Femur (tissue), 1 donor: ENCODE measurements around the gene GAPDHS.
A peak's percentile ranks its signal among the peaks of the same experiment; 100 is the strongest.

Source experiments
- DNase-seq: peaks from one replicate; pipeline ENCODE4 v3.0.0-alpha.2; 2017

The GAPDHS gene

GRCh38 chr19:35533201-35533821 lies at the start of gene GAPDHS:
TSS of gene GAPDHS (plus strand) at chr19:35533456. CDS start at chr19:35533528, 72 bp downstream.
- DNase-seq: no peak

- no peak for DNase-seq
Measured at GRCh38 chr19:35484252-35485036, 48.8 kb upstream of the GAPDHS start.

- DNase-seq: no peak
Measured at GRCh38 chr19:35486268-35486708, 47.0 kb upstream of the GAPDHS start.

DNA sequence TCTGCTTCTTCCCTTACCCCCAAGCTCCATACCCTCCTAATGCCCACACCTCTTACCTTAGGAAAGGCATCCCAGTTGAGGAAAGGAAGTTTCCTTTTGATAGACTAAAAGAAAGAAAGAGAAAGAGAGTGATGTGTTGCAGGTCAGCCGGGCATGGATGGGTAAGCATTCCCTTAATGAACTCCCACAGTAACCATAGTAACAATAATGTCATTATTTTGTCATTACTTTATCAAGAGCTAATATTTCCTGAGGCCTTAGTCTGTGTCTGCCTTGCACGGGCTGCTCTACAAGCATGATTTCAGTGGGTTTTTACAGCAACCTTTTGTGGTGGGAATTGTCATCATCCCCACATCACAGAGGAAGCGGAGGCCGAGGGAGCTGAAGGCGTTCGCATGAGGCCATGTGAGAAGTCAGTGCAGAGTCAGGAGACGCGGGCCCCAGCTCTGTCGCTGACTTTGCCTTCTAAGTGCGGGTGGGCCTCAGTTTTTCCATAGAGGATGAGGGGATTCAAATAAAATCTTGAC lies 45.5 kb upstream of the GAPDHS start:
- no peak for DNase-seq

GRCh38 chr19:35488677-35489076 lies 44.6 kb upstream of the GAPDHS start:
- DNase-seq: no peak

- DNase-seq: no peak
Measured at GRCh38 chr19:35490364-35490763, 42.9 kb upstream of the GAPDHS start, which contains the start of gene KRTDAP. TSS of gene KRTDAP (minus strand) at chr19:35490464. CDS start at chr19:35490442, 22 bp downstream.

DNA sequence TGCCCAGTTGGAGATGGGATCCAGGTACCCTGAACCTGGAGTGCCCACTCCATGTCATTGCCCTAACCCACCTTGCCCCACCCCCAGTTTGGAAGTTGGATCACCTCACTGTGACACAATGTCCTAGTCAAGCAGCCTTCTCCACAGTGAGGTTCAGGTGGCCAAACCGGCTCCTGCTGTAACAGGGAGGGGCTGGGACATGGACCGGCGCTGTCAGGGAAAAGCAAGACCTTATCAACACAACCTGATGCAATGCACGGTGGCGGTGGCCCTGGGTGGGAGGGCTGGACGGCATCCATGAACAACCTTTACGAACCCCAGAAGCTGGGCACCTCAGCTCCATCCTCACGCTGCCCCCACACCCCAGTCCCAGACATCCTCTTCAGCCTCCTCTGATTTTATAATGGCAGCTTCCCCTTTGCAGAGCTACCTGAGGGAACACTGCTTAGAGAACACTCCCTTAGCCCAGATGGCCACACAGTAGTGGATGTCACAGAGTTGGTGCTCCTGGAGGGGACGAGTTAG lies 41.4 kb upstream of the GAPDHS start:
- no peak for DNase-seq

DNA sequence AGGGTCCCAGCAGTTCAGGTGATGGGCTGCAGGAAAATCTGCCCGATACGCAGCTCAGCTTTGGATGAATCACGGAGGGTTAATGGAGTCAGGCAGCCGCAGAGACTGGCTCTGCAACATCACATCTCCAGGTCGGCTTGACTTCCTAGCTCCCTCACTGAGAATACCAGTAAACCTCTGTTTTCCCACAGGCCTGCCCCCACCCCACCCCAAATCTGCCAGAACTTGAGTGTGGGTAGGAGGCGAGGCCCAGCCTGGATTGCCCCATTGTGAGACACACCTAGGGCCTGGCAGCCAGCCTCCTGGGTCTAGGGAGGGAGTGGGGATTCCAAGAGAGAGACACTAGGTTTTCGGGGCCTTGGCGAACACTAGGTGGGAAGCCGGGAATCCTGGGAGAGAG lies 39.3 kb upstream of the GAPDHS start:
- no peak for DNase-seq

- DNase-seq: peak; percentile 63
Measured at GRCh38 chr19:35495107-35496064, 37.9 kb upstream of the GAPDHS start.

DNA sequence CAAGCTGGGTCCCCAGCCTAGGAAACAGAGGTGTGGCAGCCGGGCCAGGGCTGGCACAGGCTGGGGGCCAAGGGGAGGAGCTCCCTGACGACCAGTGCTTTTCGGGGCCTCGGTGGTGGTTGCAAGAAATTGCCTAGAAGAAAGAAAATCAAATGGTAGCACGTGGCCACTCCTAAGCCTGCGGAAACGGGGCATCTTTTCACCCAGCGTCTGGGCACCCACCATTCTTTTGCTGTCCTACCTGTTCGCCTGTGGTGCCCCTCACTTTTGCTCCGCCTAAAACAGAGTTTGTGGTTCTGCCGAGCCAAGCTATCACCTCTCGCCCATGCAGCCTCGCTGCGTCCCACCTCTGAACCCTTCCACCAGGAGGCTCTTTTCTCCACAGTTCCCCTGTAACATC lies 35.9 kb upstream of the GAPDHS start:
- DNase-seq: no peak

- no peak for DNase-seq
Measured at GRCh38 chr19:35498220-35498619, 35.0 kb upstream of the GAPDHS start.

GRCh38 chr19:35498984-35499527 lies 34.2 kb upstream of the GAPDHS start:
- DNase-seq: no peak

DNA sequence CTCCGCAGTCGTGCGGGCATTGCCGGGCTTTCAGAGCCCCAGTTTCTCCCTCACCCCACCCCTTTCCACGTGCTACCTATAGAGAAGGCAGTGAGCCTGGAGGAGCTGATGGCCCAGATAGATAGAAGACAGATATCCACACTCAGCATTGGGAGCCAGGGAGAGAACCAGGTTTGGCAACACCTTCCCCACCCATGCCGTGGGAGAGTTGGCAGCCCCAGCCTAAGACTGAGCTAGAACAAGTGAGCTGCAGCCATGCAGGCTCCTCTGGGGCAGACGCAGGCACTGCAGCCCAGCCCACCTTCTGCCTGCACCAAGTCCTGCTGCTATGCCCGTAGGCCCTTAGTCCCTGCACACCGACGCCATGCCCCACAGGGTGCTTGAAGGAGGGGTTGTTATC lies 32.6 kb upstream of the GAPDHS start:
- no peak for DNase-seq

DNA sequence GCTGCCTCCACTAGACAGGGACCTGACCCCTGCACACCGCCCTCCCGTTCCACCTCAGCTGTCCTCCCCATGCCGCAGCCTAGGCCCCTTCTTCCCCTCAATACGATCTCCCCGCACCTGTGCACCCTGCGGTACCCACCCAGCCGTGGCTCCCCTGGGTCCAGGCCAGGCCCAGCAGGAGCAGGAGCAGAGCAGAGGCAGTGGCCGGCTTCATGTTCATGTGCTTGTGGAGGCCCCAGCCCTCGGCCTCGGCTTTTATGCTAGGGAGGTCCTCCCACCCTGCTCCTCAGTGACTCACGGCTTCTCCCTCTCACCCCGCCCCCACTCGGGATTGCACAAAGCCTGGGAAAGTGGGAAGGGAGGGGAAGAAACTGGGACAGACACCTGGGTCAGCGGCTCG lies 31.6 kb upstream of the GAPDHS start:
- no peak for DNase-seq

DNA sequence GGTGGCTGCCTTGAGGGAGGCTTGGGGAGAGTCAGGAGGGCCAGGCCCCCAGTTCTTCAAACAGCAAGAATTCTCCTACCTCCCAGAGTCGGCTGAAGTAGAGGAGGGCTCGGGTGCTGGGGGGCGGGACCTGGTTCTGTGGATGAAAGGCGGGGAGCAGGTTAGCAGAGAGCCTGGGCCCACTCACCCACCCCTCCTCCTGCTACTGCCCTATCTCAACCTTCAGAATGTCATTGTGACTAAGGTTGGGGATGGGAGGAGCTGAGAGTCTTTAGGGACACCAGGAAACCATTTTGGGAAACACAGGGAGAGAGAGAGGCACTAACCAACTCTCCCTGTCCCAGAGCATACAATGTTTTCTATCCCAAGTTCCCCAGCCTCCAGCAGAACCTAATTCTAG lies 30.5 kb upstream of the GAPDHS start:
- DNase-seq: no peak

GRCh38 chr19:35506011-35506410 lies 27.2 kb upstream of the GAPDHS start:
- no peak for DNase-seq

DNA sequence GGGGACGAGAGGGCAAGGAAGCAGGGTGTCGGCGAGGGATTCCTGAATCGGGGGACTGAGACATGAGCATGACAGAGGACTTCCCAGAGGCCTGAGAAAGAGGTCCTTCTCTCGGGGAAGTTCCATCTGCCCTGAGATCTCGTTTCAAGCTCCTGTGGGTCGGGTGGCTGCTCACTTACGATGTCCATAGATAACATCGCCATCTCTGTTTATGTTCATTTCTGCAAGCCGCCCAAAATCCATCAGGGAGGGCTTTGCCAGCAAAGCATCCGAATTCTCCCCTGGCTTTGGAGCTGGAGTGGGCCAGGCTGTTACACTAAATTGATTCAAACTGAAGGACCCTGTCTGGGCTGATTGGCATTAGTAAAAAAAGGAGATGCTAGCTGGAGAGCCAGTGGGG lies 25.7 kb upstream of the GAPDHS start:
- DNase-seq: no peak

- no peak for DNase-seq
Measured at GRCh38 chr19:35508129-35508528, 25.1 kb upstream of the GAPDHS start.

DNA sequence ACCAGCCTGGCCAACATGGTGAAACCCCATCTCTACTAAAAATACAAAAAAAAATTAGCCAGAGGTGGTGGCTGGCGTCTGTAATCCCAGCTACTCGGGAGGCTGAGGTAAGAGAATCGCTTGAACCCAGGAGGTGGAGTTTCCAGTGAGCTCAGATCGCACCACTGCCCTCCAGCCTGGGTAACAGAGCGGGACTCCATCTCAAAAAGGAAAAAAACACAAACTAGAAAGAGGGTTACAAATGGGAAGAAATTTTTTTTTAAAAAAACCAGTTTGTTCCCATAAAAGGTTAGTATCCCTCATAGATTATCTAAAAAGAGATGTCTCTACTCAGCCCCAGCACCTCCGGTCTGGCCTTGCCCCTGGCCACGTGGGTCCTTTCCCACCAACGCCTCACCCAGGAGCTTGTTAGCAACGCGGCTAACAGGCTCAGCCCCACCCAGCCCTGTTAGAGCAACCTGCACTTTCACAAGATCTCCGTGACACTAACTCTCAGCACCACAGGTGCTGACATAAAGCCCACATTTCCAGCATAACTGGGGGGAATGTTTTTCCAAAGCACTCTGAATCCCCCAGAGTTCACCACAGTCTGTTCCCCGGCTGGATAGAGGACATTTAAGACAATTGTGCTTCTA lies 24.1 kb upstream of the GAPDHS start:
- no peak for DNase-seq

DNA sequence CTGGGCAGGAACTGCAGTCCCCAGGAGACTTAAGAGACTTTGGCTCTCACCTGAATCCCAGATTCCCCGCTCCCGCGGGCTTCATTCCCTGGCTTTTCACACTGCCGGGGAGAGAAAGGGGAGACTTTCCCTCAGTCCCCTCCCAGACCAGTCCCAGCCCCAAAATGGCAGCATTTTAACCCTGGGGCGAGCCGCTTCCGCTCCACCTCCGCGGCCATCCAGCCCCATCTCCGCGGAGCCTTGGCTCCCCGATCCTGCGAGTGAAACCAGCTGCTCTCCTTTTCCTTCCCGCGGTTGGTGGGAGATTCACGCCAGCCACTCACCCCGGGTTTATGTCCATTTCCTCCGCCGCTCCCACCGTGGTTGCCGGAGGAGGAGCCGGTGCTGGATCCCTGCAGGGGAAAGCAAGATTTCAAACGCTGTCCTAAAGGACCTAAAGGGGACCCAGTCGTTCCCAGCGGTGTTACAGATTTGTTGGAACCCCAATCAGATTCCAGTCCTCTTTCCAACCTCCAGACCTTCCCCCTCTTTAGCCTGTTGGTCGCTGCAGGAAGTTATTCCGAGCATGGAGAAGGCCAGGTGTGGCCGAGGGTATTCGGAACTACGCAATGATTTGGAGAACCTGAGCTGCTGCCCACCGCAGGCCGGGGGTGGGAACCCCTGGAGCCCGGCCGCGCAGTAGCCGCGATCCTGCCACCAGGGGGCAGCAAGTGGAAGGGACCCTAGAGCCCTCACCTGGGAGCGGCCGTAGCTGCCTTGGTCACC lies 23.2 kb upstream of the GAPDHS start:
- DNase-seq: peak; percentile 80

DNA sequence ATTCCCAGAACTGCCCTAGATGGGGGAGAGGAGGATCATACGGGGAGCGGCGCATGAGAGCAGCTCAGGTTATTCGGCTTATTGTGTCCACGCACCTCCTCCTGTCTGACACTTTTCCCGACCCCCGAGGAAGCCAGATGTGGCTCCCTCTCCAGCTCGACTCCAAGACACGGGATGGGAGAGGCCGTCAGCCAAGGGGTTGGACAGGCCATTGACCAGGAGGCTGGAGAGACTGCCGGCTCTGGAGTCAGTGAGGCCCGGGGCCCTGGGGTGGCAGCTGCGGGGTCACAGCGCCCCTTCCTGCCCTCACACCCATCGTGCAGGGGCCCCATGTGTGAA lies 22.7 kb upstream of the GAPDHS start:
- no peak for DNase-seq
